NCI-H146 treated with DMSO at 0.1 percent for 48 hours (cell line): ENCODE measurements around the gene R3HCC1L.

ENCODE experiments used
- DNase-seq: peaks from one replicate; lab custom pipeline; 2025; ENCODE audit not compliant: unreplicated experiment; lab: John Stamatoyannopoulos, UW

R3HCC1L gene

DNA sequence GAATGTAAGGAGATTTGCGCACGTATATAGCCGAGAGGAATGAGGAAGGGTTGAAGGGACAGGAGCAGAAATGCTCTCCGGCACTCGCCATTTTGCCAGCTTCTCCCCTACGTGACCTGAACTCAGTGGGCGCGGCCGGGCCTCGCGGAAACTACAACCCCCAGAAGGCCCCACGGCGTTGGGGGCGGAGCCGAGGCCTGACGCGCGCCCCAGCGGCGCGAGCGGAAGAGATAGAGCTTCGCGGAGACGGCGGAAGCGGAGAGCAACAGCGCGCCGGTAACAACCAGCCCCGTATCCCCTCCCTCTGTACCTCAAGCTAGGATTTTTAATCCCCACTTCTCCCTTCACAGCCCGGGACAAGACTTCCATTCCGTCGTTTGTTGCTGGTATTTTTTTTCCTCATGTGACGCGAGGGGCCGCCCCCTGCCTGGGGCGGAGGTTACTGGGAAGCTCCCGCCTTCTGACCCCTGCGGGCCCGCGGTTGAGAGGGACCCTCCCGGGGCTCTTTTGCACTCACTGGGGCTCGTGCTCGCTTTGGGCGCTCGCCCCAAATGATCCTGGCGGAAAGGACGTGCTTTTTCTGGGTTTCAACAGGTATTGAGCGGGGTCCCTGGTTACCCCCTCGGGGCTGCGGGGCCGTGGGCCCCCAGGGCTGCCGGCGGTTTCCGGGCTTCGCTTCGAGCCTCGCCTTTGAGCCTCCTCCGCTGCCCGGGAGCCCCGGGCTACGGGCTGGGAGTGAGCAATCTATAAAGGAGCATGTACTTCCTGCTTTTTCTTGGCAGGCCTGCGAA, at the start of gene R3HCC1L:
TSS of gene R3HCC1L (plus strand) at position 227 of the 791 bp plus-strand sequence. CDS start 73,458 bp downstream, outside the sequence.
- DNase-seq: peak; percentile 70

GRCh38 chr10:98085238-98085637, 49.2 kb upstream of the R3HCC1L start:
- no peak for DNase-seq

DNA sequence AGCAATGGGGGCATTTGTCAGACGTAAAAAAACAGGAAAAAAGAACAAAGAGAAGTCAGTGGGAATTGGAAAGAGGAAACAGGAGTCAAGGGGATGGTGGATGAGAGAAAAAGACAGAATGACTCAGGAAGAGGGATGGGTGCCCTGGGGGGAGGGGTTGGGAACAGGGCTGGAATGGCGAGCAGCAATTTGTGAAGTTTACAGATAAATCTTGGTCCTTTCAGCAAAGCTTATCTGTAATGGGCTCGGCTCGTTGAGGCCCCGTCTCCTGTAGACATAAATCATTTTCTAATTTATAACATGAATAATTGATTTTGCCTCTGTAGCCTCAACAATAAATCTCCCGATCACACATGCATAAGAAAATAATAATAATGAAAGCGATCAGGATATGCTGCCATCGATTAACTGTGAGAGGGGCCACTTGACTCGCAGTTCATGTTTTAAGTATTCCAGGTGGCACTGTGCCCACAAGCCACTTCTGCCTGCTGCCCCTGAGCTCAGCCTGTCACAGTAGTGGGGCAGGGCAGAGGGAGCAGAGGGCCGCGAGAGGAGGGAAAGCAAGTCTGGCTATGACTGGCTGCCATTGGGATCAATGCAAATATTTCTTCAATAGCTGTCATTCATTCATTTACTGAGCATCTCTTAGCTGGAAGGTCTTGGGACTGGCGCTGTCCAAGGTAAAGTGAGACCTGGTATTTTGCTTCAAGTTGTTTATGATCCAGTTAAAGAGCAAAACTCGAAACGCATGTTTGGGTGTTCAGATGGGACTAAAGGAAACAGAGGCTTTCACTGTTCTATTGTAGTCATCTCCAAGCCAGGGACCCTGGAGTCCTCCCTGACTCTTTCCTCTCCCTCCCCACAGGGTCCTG, 47.4 kb upstream of the R3HCC1L start:
- DNase-seq: no peak

DNA sequence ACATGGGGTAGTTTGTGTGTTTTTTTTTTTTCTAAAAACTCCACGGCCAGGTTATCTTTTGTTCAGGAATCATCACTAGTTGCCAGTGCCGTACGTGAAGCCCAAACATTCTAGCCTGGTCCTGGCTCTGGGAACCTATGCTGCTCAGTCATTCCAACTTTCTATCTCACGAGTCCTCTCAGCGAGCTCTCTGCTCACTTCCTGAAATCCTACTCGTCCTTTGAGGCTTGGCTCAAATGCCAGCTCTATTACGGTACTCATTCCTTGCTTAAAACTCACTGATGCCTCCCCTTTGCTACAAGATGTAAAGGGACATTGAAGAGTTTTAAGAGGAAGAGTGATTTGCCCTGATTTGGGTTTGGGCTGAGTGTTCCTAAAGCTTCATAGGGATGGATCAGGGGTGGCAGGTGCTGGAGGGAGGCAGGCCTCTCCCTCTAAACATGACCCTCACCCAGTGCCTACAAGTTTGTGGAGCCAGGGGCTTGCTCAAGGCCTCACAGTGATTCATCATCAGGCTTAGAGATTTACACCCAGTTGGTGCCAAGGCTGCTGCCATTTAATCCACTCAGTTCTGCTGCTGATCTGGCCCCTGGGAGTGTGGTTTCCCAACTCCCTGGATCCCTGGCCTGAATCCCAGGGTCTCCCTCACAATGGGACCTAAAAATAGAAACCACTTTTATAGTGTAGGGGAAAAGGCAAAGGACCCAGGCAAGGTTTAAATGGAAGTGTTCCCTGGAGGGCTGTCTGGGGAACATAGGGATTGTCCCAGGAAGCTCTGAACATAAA, 46.1 kb upstream of the R3HCC1L start:
- DNase-seq: no peak

DNA sequence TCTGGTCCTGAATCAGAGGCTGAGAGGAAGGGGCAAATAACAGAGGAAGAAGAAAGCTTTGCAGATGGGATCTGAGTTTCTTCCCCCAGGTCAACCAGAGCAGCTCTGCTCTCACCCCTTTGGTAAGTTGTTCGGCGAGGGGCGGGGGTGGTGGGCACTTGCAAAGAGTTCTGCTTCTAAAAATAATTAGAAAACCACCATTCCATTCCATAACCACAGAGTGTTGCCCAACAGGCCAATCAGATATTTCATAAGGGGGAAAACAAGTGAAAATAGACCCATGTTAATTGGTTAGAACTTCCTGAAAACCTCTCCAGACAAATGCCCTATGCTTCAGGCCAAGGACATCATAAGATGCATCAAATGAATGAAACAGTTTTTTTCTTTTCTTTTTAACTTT, 43.6 kb upstream of the R3HCC1L start:
- no peak for DNase-seq

GRCh38 chr10:98096316-98096715, 38.1 kb upstream of the R3HCC1L start:
- no peak for DNase-seq

DNA sequence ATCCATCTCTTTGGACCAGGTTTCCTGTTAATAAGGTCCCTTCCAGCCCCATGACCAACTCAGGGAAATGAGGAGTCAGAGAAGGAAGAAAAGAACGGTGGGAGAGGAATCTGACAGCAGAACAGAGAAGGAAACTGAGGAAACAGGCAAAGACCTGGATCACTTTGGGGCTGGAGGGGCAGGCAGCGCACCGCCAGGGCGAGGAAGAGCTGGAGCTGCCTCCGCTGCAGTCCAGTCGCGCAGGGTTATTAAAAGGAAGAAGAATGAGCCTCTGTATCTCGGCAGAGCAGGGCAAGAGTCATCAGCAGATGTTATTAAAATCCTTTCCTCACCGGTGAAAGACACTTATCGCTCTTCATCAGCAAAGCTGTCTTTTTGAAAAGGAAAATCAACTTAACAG, 37.7 kb upstream of the R3HCC1L start:
- DNase-seq: no peak

DNA sequence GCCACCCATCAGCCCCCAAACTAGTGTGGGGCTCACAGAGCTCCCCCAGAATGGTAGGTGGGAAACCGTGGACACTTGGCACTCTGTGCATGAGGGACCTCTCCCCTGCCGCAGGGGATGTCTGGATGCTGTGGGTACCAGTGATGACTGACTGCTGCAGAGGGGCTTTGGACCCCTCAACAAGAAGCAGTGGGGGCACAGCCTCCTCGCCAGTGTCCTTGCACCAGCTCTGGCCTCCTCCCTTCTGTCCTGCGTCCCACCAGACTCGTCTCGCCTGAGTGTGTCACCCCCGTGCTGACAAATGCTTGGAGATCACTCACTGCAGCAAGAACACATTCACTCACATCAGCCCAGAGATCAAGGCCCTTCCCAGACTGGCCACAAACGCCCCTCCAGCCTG, 37.3 kb upstream of the R3HCC1L start:
- no peak for DNase-seq

GRCh38 chr10:98097616-98098015, 36.8 kb upstream of the R3HCC1L start:
- peak; percentile 71 for DNase-seq

DNA sequence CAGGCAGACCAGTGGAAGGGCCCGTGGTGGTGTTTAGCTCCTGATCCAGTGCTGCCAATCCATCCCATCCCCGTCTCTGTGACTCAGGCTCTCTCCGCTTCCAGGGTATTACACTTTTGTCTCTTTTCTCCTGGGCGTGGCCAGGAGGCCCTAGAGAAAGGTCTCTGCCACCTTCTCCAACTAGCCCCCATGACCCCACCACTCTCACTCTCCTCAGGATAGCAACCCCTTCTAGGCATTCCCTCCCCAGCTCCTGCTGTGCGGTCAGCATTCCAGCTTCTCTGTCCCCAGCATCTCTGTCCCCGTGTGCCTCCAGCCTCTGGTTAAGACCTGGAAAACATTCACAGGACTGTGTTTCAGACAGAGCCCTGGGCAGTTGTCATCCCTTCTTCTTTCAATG, 36.2 kb upstream of the R3HCC1L start:
- DNase-seq: no peak

GRCh38 chr10:98100476-98100875, 34.0 kb upstream of the R3HCC1L start:
- DNase-seq: no peak

GRCh38 chr10:98101366-98101765, 33.1 kb upstream of the R3HCC1L start:
- DNase-seq: no peak

GRCh38 chr10:98104125-98104524, 30.3 kb upstream of the R3HCC1L start:
- DNase-seq: no peak

DNA sequence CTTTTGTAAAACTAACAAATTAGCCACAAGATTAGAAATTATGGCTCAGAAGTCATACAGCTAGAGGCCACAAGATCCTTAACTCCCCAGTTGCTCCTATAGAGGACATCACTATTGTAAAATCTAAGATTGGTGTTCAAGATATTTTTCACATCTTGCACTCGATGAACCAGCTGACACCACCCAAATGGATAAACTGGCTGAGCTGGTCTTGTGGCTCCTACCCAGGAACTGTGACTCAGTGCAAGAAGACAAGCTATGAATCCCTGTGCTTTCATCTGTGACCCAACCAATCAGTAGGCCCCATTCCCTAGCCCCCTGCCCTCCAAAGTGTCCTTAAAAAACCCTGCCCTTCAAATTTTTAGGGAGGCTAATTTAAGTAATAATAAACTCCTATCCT, 27.9 kb upstream of the R3HCC1L start:
- DNase-seq: no peak

- no peak for DNase-seq
Observed at GRCh38 chr10:98107644-98108430, 26.6 kb upstream of the R3HCC1L start.

GRCh38 chr10:98110356-98110755, 24.1 kb upstream of the R3HCC1L start:
- no peak for DNase-seq

- DNase-seq: no peak
Observed at GRCh38 chr10:98115031-98115787, 19.2 kb upstream of the R3HCC1L start.

DNA sequence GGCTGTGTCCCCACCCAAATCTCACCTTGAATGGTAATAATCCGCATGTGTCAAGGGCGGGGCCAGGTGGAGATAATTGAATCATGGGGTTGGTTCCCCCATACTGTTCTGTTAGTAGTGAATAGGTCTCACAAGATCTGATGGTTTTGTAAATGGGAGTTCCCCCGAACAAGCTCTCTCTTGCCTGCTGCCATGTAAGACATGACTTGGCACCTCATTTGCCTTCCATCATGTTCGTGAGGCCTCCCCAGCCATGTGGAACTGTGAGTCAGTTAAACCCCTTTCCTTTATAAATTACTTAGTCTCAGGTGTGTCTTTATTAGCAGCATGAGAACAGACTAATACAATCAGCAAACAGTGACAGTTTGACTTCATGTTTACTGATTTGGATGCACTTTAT, 14.6 kb upstream of the R3HCC1L start:
- DNase-seq: no peak

DNA sequence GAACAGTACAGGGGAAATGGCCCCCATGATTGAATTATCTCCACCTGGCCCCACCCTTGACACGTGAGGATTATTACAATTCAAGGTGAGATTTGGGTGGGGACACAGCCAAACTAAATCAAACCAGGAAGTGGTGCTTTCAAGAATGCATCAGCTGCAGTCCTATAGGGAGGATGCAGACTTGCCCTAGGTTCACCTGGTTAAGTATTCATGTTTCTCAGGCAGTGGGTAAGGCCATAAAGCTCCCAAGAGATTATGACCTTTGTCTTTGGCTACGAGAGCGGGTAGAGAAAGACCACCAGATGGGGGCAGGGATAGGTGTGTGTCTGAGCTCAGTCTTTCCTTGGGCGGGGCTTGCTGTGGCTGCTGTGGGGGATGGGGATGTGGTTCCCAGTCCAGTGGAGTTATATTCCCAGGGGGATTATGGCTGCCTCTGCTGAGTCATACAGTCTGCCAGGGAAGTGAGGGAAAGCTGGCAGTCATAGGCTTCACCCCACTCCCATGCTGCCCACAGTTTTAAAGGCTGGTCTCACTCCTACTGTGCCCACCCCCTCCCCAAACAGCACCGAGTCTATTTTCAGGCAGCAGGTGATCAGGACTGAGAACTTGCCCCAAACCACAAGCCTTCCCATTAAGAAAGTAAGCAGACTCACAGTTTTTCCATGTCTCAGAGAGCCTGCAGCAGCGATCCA, 8.4 kb upstream of the R3HCC1L start:
- no peak for DNase-seq
